ENCODE measurements around the gene SERPINE1.

- no peak for TF ChIP-seq EZH2 (IDR thresholded peaks at IDR 0.05; ENCODE audit: insufficient read depth, poor library complexity, severe bottlenecking)
- TF ChIP-seq EZH2phosphoT487 (IDR thresholded peaks at IDR 0.05; ENCODE audit: insufficient read depth, low read depth): no peak
Measured at GRCh38 chr7:101166648-101166908, 39.7 kb downstream of the SERPINE1 start.
